Tibial nerve (tissue), 4 donors: ENCODE results near the gene KIF5C. TPM values are rescaled to one million over a fixed set of nuclear protein-coding genes. Genes with fewer than 3 reads are reported as not detected.

ENCODE experiments used
- DNase-seq, 2 donors: peaks; one replicate each; pipeline ENCODE4 v3.0.0-alpha.2; 2019; ENCODE audit warnings: low spot score in 2 of 2
- H3K27ac ChIP-seq, 4 donors: fragments of 200-600 bp; sonication (generic) in 3 of 4; one replicate each; pipeline ENCODE4 v1.5.1; 2017 to 2019; ENCODE audit warnings: mild to moderate bottlenecking in 1 of 4
- H3K27me3 ChIP-seq, 2 donors: fragments of 200-600 bp; sonication (generic) in 1 of 2; one replicate each; pipeline versions ENCODE4 v1.5.1 to v1.6.0; 2017 to 2019
- H3K36me3 ChIP-seq, 3 donors: fragments of 200-600 bp; sonication (generic); one replicate each; pipeline ENCODE4 v1.5.1; 2018 to 2019
- H3K4me1 ChIP-seq, 4 donors: fragments of 200-600 bp; sonication (generic) in 3 of 4; one replicate each; pipeline ENCODE4 v1.5.1; 2017 to 2019
- H3K4me3 ChIP-seq, 4 donors: fragments of 200-600 bp; sonication (generic) in 3 of 4; one replicate each; pipeline ENCODE4 v1.5.1; 2017 to 2019; ENCODE audit warnings: mild to moderate bottlenecking in 1 of 4, moderate library complexity in 1 of 4
- H3K9me3 ChIP-seq, 4 donors: fragments of 200-600 bp; sonication (generic) in 3 of 4; one replicate each; pipeline ENCODE4 v1.5.1; 2017 to 2019
- EP300 ChIP-seq, 2 donors: sonication (generic); formaldehyde crosslinking; IDR thresholded peaks; one replicate each; pipeline ENCODE4 v1.6.1; 2017; ENCODE audit warnings: antibody characterized with exemption in 2 of 2, mild to moderate bottlenecking in 1 of 2
- POLR2A ChIP-seq, 2 donors: fragments of 450-650 bp; IDR thresholded peaks; one replicate each; pipeline ENCODE4 v1.6.1; 2017; ENCODE audit warnings: antibody characterized with exemption in 2 of 2, mild to moderate bottlenecking in 2 of 2, moderate library complexity in 2 of 2
- WGBS, 2 donors: methylation state at CpG; one replicate each; pipeline ENCODE4 v1.1.5; 2018; 5-methylcytosine and 5-hydroxymethylcytosine counted together
- total RNA-seq, 4 donors: library from RNA; depleted of rRNA; stranded (reverse); fragments of >200 nt; gene quantifications; one replicate each; pipeline ENCODE4 v1.1.0, GENCODE V29; 2016
- TF ChIP-seq, protein P1 (sequence below), 5 experiments: fragments of 200-600 bp in 3 of 5; fragments of 450-650 bp in 2 of 5; sonication (generic) in 3 of 5; IDR thresholded peaks; one replicate each; pipeline ENCODE4 v1.5.1; 2016 to 2019; ENCODE audit warnings: antibody characterized with exemption in 5 of 5, mild to moderate bottlenecking in 3 of 5, moderate library complexity in 2 of 5

KIF5C gene
- total RNA-seq, 4 donors from 2014 or later, result 10.8 to 47.9 (median 23.6) TPM

DNA sequence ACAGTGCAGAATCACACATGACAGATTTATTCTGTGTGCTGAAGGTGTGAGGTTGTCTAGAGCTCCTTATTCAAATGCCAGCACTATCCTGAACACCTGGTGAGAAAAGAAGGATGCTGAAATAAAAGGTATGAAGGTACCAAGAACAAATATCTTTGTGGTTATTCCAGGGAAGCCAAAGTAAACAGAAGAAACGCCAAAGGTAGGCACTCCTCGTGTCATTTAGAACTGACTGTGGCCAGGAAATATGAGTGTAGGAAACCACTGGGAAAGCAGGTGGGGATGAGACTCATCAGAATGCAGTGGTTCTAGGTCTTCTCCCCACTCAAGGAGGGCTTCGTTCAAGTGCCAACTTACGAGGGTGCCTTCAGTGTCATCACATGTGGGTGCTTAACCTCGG lies 80.8 kb downstream of the KIF5C start:
- no peaks in the 10 kb centered on the region for H3K4me1 ChIP-seq
- 86 to 89% methylated on average over 5 of the region's 5 CpGs for WGBS, 2 donors
- DNase-seq, result no peak
- TF ChIP-seq EP300 (IDR thresholded peaks at IDR 0.05) (no peak), POLR2A (IDR thresholded peaks at IDR 0.05) (no peak)
- TF ChIP-seq, protein P1, sequence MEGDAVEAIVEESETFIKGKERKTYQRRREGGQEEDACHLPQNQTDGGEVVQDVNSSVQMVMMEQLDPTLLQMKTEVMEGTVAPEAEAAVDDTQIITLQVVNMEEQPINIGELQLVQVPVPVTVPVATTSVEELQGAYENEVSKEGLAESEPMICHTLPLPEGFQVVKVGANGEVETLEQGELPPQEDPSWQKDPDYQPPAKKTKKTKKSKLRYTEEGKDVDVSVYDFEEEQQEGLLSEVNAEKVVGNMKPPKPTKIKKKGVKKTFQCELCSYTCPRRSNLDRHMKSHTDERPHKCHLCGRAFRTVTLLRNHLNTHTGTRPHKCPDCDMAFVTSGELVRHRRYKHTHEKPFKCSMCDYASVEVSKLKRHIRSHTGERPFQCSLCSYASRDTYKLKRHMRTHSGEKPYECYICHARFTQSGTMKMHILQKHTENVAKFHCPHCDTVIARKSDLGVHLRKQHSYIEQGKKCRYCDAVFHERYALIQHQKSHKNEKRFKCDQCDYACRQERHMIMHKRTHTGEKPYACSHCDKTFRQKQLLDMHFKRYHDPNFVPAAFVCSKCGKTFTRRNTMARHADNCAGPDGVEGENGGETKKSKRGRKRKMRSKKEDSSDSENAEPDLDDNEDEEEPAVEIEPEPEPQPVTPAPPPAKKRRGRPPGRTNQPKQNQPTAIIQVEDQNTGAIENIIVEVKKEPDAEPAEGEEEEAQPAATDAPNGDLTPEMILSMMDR (IDR thresholded peaks at IDR 0.05), result no peak
- H3K4me3 ChIP-seq, result no peak overlapping the region
- H3K27ac ChIP-seq, result no peak overlapping the region
- H3K9me3 ChIP-seq, result no peaks in the 10 kb centered on the region
- no peaks in the 10 kb centered on the region for H3K36me3 ChIP-seq
- H3K27me3 ChIP-seq, result no peaks in the 10 kb centered on the region

- Histone ChIP-seq H3K4me3 (no peak overlapping the region), H3K27ac (no peak overlapping the region), H3K36me3 (no peaks in the 10 kb centered on the region), H3K27me3 (no peaks in the 10 kb centered on the region), H3K9me3 (no peaks in the 10 kb centered on the region), H3K4me1 (no peaks in the 10 kb centered on the region)
- DNase-seq, result no peak
- 76 to 78% methylated on average over 4 of the region's 4 CpGs for WGBS, 2 donors
- TF ChIP-seq, protein P1 (IDR thresholded peaks at IDR 0.05), result no peak
- TF ChIP-seq POLR2A (IDR thresholded peaks at IDR 0.05) (no peak), EP300 (IDR thresholded peaks at IDR 0.05) (no peak)
Observed at GRCh38 chr2:148957023-148957422, 82.0 kb downstream of the KIF5C start.

GRCh38 chr2:148959745-148960144 lies 84.7 kb downstream of the KIF5C start:
- Histone ChIP-seq H3K9me3 (no peaks in the 10 kb centered on the region), H3K36me3 (no peaks in the 10 kb centered on the region), H3K4me3 (no peak overlapping the region), H3K4me1 (no peaks in the 10 kb centered on the region), H3K27ac (no peak overlapping the region), H3K27me3 (no peaks in the 10 kb centered on the region)
- TF ChIP-seq EP300 (IDR thresholded peaks at IDR 0.05) (no peak), POLR2A (IDR thresholded peaks at IDR 0.05) (no peak)
- TF ChIP-seq, protein P1 (IDR thresholded peaks at IDR 0.05), result no peak
- 82 to 89% methylated on average over 5 of the region's 5 CpGs for WGBS, 2 donors
- DNase-seq, result no peak

DNA sequence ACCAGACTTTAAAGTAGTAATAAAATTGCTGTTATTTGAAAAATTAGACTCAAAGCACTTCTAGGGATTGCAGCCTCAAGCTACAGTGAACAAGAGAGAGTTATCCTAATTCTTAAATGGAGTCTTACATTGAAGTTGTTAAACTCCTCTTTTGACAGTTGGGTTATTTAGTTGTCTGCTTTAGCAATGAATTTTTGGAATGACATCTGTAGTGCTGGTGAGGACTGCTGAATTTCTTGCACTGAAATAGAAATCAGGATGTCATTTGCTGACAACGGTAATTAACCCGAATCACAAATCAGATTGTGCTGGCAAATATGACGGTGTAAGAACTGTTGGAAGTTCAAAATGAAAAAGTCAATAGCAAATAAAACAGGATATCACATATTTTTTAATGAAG lies 85.5 kb downstream of the KIF5C start:
- WGBS, 2 donors, result 93 to 95% methylated on average over 3 of the region's 3 CpGs
- no peaks in the 10 kb centered on the region for H3K9me3 ChIP-seq
- no peaks in the 10 kb centered on the region for H3K4me1 ChIP-seq
- H3K36me3 ChIP-seq, result no peaks in the 10 kb centered on the region
- DNase-seq, result no peak
- no peak overlapping the region for H3K27ac ChIP-seq
- H3K27me3 ChIP-seq, result no peaks in the 10 kb centered on the region
- TF ChIP-seq POLR2A (IDR thresholded peaks at IDR 0.05) (no peak), EP300 (IDR thresholded peaks at IDR 0.05) (no peak)
- TF ChIP-seq, protein P1 (IDR thresholded peaks at IDR 0.05), result no peak
- no peak overlapping the region for H3K4me3 ChIP-seq

GRCh38 chr2:148963461-148963860 lies 88.4 kb downstream of the KIF5C start:
- no peak overlapping the region for H3K4me3 ChIP-seq
- H3K27ac ChIP-seq, result no peak overlapping the region
- no peaks in the 10 kb centered on the region for H3K27me3 ChIP-seq
- no peaks in the 10 kb centered on the region for H3K4me1 ChIP-seq
- no peak for DNase-seq
- no peak for TF ChIP-seq EP300 (IDR thresholded peaks at IDR 0.05)
- no peak for TF ChIP-seq POLR2A (IDR thresholded peaks at IDR 0.05)
- TF ChIP-seq, protein P1 (IDR thresholded peaks at IDR 0.05), result no peak
- no peaks in the 10 kb centered on the region for H3K9me3 ChIP-seq
- no peaks in the 10 kb centered on the region for H3K36me3 ChIP-seq
- 74 to 85% methylated on average over 3 of the region's 3 CpGs for WGBS, 2 donors
